ENCODE results near the gene EPB41L3.

DNA sequence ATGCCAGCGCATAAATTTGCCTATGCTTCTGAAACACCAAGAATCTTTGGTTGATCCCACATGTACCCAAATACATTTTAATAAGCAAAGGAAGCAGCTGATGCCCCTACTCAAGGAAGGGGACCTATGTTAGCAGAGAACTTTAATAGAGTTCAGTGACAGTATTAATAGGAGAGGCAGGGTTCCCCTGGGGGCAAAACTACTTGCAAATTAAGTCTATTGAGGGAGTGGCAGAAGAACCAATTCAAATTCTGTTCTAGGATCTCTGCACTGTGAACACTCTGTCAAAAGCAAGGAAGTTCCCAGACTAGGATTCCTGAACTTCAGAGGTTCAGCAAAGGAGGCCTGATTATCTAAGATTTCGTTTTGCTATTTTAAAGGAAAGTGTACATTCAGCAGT, 47.5 kb downstream of the EPB41L3 start:
- no peak for TF ChIP-seq POLR2A (IDR thresholded peaks at IDR 0.05)
- TF ChIP-seq, protein P1, sequence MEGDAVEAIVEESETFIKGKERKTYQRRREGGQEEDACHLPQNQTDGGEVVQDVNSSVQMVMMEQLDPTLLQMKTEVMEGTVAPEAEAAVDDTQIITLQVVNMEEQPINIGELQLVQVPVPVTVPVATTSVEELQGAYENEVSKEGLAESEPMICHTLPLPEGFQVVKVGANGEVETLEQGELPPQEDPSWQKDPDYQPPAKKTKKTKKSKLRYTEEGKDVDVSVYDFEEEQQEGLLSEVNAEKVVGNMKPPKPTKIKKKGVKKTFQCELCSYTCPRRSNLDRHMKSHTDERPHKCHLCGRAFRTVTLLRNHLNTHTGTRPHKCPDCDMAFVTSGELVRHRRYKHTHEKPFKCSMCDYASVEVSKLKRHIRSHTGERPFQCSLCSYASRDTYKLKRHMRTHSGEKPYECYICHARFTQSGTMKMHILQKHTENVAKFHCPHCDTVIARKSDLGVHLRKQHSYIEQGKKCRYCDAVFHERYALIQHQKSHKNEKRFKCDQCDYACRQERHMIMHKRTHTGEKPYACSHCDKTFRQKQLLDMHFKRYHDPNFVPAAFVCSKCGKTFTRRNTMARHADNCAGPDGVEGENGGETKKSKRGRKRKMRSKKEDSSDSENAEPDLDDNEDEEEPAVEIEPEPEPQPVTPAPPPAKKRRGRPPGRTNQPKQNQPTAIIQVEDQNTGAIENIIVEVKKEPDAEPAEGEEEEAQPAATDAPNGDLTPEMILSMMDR (IDR thresholded peaks at IDR 0.05): no peak
